Small intestine (tissue), 7 donors: ENCODE measurements around the gene NKD1. TPM values are rescaled to one million over a fixed set of nuclear protein-coding genes. Genes with fewer than 3 reads are reported as not detected.
A peak's percentile ranks its signal among the peaks of the same experiment; 100 is the strongest.

ENCODE experiments used
- DNase-seq, 2 donors: peaks; one replicate each; pipeline versions ENCODE4 v3.0.0 to v3.0.0-alpha.2; 2013
- FAIRE-seq: peaks from 2 replicates; lab custom pipeline; 2012; peaks lifted over from hg19 to GRCh38; lab: Jason Lieb, UNC
- H3K27ac ChIP-seq, 3 donors: one replicate each; pipeline ENCODE4 v1.5.1; 2013; ENCODE audit warnings: low read length in 2 of 3, mild to moderate bottlenecking in 2 of 3, control low read depth in 1 of 3, inconsistent platforms in 1 of 3, low read depth in 1 of 3, moderate library complexity in 1 of 3
- H3K27me3 ChIP-seq, 3 donors: one replicate each; pipeline ENCODE4 v1.6.1; 2013; ENCODE audit warnings: low read length in 3 of 3, inconsistent platforms in 1 of 3; ENCODE audit not compliant: control insufficient read depth in 3 of 3, insufficient read depth in 3 of 3
- H3K36me3 ChIP-seq, 3 donors: one replicate each; pipeline ENCODE4 v1.6.1; 2013; ENCODE audit warnings: low read length in 3 of 3, inconsistent platforms in 1 of 3, low read depth in 1 of 3, mild to moderate bottlenecking in 1 of 3, moderate library complexity in 1 of 3; ENCODE audit not compliant: control insufficient read depth in 3 of 3, insufficient read depth in 2 of 3
- H3K4me1 ChIP-seq, 3 donors: one replicate each; pipeline ENCODE4 v1.6.1; 2013; ENCODE audit warnings: low read length in 2 of 3, inconsistent platforms in 1 of 3, low read depth in 1 of 3, mild to moderate bottlenecking in 1 of 3, moderate library complexity in 1 of 3; ENCODE audit not compliant: control insufficient read depth in 3 of 3, insufficient read depth in 2 of 3
- H3K4me3 ChIP-seq, 3 donors: one replicate each; pipeline ENCODE4 v1.5.1; 2013; ENCODE audit warnings: low read length in 3 of 3, control low read depth in 1 of 3, inconsistent platforms in 1 of 3, low read depth in 1 of 3, mild to moderate bottlenecking in 1 of 3, moderate library complexity in 1 of 3
- H3K9me3 ChIP-seq, 2 donors: one replicate each; pipeline ENCODE4 v1.6.1; 2013; ENCODE audit warnings: low read depth in 1 of 2, low read length in 1 of 2; ENCODE audit not compliant: control insufficient read depth in 2 of 2, insufficient read depth in 1 of 2
- WGBS, 3 donors: extraction: QIAGEN DNeasy Blood & Tissue Kit; methylation state at CpG; one replicate each; pipeline ENCODE4 v1.1.7; 2013; 5-methylcytosine and 5-hydroxymethylcytosine counted together
- polyA plus RNA-seq, 4 donors: library from polyadenylated mRNA; stranded (reverse) in 3 of 4; unstranded in 1 of 4; fragments of 200-250 nt in 3 of 4; fragments of 120-200 nt in 1 of 4; gene quantifications; one replicate each; pipeline versions ENCODE4 v1.2.1 to v1.2.3, GENCODE V29; 2013
- donor health status: healthy with polysubstance abuse.
- donor health status: control.
- donor health status: control.
- donor health status: Bipolar disorder and iron deficiency.
- donor health status: healthy.

The NKD1 gene
- polyA plus RNA-seq, 4 donors, result 0.22 to 2.9 (median 1.3) TPM

GRCh38 chr16:50611995-50612848 is 64.0 kb downstream of the NKD1 start:
- Histone ChIP-seq H3K4me3 (no peak overlapping the region), H3K4me1 (peaks cover 0 to 31% (median 0%) of the 10 kb centered on the region in 3 donors), H3K9me3 (no peaks in the 10 kb centered on the region), H3K27ac (no peak overlapping the region), H3K36me3 (peaks cover 0 to 4% (median 0%) of the 10 kb centered on the region in 3 donors), H3K27me3 (no peaks in the 10 kb centered on the region)
- DNase-seq (no peak), FAIRE-seq (no peak)
- 83 to 88% (median 85%) methylated on average over 10 of the region's 10 CpGs for WGBS, 3 donors

GRCh38 chr16:50612849-50613198 is 64.6 kb downstream of the NKD1 start:
- no peak for FAIRE-seq
- 56 to 78% (median 68%) methylated on average over 6 of the region's 6 CpGs for WGBS, 3 donors
- Histone ChIP-seq H3K4me1 (peaks cover 0 to 31% (median 0%) of the 10 kb centered on the region in 3 donors), H3K9me3 (no peaks in the 10 kb centered on the region), H3K27ac (peak overlapping the region in 2 of 3 donors; percentile 24 to 75), H3K36me3 (peaks cover 0 to 4% (median 0%) of the 10 kb centered on the region in 3 donors), H3K27me3 (no peaks in the 10 kb centered on the region), H3K4me3 (no peak overlapping the region)
- no peak for DNase-seq

GRCh38 chr16:50613281-50613963 is 65.2 kb downstream of the NKD1 start:
- peak overlapping the region in 2 of 3 donors; percentile 65 to 75 for H3K27ac ChIP-seq
- H3K4me1 ChIP-seq, result peaks cover 0 to 31% (median 0%) of the 10 kb centered on the region in 3 donors
- H3K9me3 ChIP-seq, result no peaks in the 10 kb centered on the region
- H3K4me3 ChIP-seq, result peak overlapping the region in 1 of 3 donors; percentile 15
- DNase-seq (peak; percentile 76 to 91), FAIRE-seq (no peak)
- WGBS, 3 donors, result 10 to 31% (median 31%) methylated on average over 18 to 20 of the region's 20 CpGs
- H3K36me3 ChIP-seq, result peaks cover 0 to 6% (median 0%) of the 10 kb centered on the region in 3 donors
- H3K27me3 ChIP-seq, result no peaks in the 10 kb centered on the region

- Histone ChIP-seq H3K9me3 (no peaks in the 10 kb centered on the region), H3K4me1 (peaks cover 0 to 29% (median 0%) of the 10 kb centered on the region in 3 donors), H3K27me3 (no peaks in the 10 kb centered on the region), H3K27ac (peak overlapping the region in 2 of 3 donors; percentile 50 to 65), H3K4me3 (no peak overlapping the region), H3K36me3 (peaks cover 0 to 7% (median 0%) of the 10 kb centered on the region in 3 donors)
- FAIRE-seq (no peak), DNase-seq (no peak)
- WGBS, 3 donors, result 61 to 85% (median 78%) methylated on average over 7 of the region's 7 CpGs
Observed at GRCh38 chr16:50613964-50614474, 65.8 kb downstream of the NKD1 start.

GRCh38 chr16:50614955-50615724 is 66.9 kb downstream of the NKD1 start:
- peaks cover 0 to 11% (median 0%) of the 10 kb centered on the region in 3 donors for H3K36me3 ChIP-seq
- H3K4me3 ChIP-seq, result no peak overlapping the region
- H3K27me3 ChIP-seq, result no peaks in the 10 kb centered on the region
- no peak overlapping the region for H3K27ac ChIP-seq
- H3K9me3 ChIP-seq, result no peaks in the 10 kb centered on the region
- peaks cover 0 to 27% (median 0%) of the 10 kb centered on the region in 3 donors for H3K4me1 ChIP-seq
- WGBS, 3 donors, result 68 to 79% (median 78%) methylated on average over 7 of the region's 7 CpGs
- FAIRE-seq (no peak), DNase-seq (no peak)

GRCh38 chr16:50615891-50616290 is 67.7 kb downstream of the NKD1 start:
- DNase-seq, result no peak
- H3K9me3 ChIP-seq, result no peaks in the 10 kb centered on the region
- H3K36me3 ChIP-seq, result peaks cover 0 to 11% (median 0%) of the 10 kb centered on the region in 3 donors
- WGBS, 3 donors, result 44 to 53% (median 52%) methylated on average over 5 of the region's 5 CpGs
- FAIRE-seq, result no peak
- no peak overlapping the region for H3K27ac ChIP-seq
- peaks cover 0 to 21% (median 0%) of the 10 kb centered on the region in 3 donors for H3K4me1 ChIP-seq
- H3K27me3 ChIP-seq, result no peaks in the 10 kb centered on the region
- H3K4me3 ChIP-seq, result no peak overlapping the region

- H3K27ac ChIP-seq, result no peak overlapping the region
Observed at GRCh38 chr16:50616386-50616785, 68.2 kb downstream of the NKD1 start.

More at GRCh38 chr16:50616386-50616785, 68.2 kb downstream of the NKD1 start:
- Histone ChIP-seq H3K36me3 (peaks cover 0 to 8% (median 0%) of the 10 kb centered on the region in 3 donors), H3K4me1 (peaks cover 0 to 19% (median 0%) of the 10 kb centered on the region in 3 donors), H3K9me3 (no peaks in the 10 kb centered on the region), H3K27me3 (no peaks in the 10 kb centered on the region), H3K4me3 (no peak overlapping the region)
- 75 to 84% (median 75%) methylated on average over 6 of the region's 6 CpGs for WGBS, 3 donors
- no peak for FAIRE-seq
- DNase-seq, result no peak
